ENCODE results near the gene AP5M1.

- peak in 1 of 2 donors; percentile 48 for TF ChIP-seq POLR2A (IDR thresholded peaks at IDR 0.05)
- peak in 2 of 4 experiments; percentile 4 to 38 for TF ChIP-seq CTCF (IDR thresholded peaks at IDR 0.05)
These were observed at the start of gene AP5M1, which contains the start of gene EXOC5 for GRCh38 chr14:57268161-57269069.
